BLaER1 (cell line): ENCODE data around the gene ARAP1.
A peak's percentile ranks its signal among the peaks of the same experiment; 100 is the strongest.

Experiments used
- H3K27ac ChIP-seq: shearing (Covaris generic); formaldehyde crosslinking; 2 replicates; pipeline ENCODE4 v1.8.1; 2022
- H3K27me3 ChIP-seq: shearing (Covaris generic); formaldehyde crosslinking; 2 replicates; pipeline ENCODE4 v1.8.1; 2022
- H3K36me3 ChIP-seq: shearing (Covaris generic); formaldehyde crosslinking; 2 replicates; pipeline ENCODE4 v1.8.1; 2022
- H3K4me1 ChIP-seq: shearing (Covaris generic); formaldehyde crosslinking; 2 replicates; pipeline ENCODE4 v1.8.1; 2022
- H3K4me2 ChIP-seq: shearing (Covaris generic); formaldehyde crosslinking; 2 replicates; pipeline ENCODE4 v1.8.1; 2022
- H3K4me3 ChIP-seq: shearing (Covaris generic); formaldehyde crosslinking; 2 replicates; pipeline ENCODE4 v1.8.1; 2022
- H3K9ac ChIP-seq: shearing (Covaris generic); formaldehyde crosslinking; 2 replicates; pipeline ENCODE4 v1.8.1; 2022
- H3K9me3 ChIP-seq: shearing (Covaris generic); formaldehyde crosslinking; 2 replicates; pipeline ENCODE4 v1.8.1; 2022
- H4K20me1 ChIP-seq: shearing (Covaris generic); formaldehyde crosslinking; 2 replicates; pipeline ENCODE4 v1.8.1; 2022
- Cebpa-rat ChIP-seq: shearing (Covaris generic); IDR thresholded peaks from 2 replicates; pipeline ENCODE4 v1.8.1; 2022

Gene ARAP1

DNA sequence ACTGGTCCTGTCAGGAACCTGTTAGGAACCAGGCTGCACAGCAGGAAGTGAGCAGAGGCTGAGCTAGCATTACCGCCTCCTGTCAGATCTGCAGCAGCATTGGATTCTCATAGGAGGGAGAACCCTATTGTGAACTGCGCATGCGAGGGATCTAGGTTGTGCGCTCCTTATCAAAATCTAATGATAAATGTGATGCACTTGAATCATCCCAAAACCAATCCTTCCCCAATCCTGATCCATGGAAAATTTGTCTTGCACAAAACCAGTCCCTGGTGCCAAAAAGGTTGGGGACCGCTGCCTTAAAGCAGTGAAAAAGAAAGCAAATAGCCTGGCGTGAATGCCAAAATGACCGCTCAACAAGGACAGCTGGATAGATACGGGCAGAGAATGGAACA lies 1.9 kb upstream of the ARAP1 start:
- H3K36me3 ChIP-seq = peaks cover 13% of the 10 kb centered on the region; the same call in 1 of the 2 replicates
- H3K4me2 ChIP-seq = 0 out of 2 replicates have a peak overlapping the region, but pooled peaks have one; percentile 98
- TF ChIP-seq Cebpa-rat = no peak
- H3K27ac ChIP-seq = no peak overlapping the region
- no peaks in the 10 kb centered on the region for H3K9me3 ChIP-seq
- H3K9ac ChIP-seq = no peak overlapping the region
- no peak overlapping the region for H3K4me3 ChIP-seq
- H3K27me3 ChIP-seq = no peaks in the 10 kb centered on the region
- peaks cover 45% of the 10 kb centered on the region for H3K4me1 ChIP-seq
- H4K20me1 ChIP-seq = peaks cover 15% of the 10 kb centered on the region

GRCh38 chr11:72753341-72754148 lies 1.3 kb upstream of the ARAP1 start:
- Histone ChIP-seq H3K4me3 (no peak overlapping the region), H4K20me1 (peaks cover 19% of the 10 kb centered on the region), H3K9me3 (no peaks in the 10 kb centered on the region), H3K4me1 (peaks cover 43% of the 10 kb centered on the region), H3K36me3 (peaks cover 13% of the 10 kb centered on the region; the same call in 1 of the 2 replicates), H3K4me2 (peak overlapping the region; percentile 98), H3K27ac (peak overlapping the region; percentile 80; the same call in 1 of the 2 replicates), H3K9ac (no peak overlapping the region), H3K27me3 (no peaks in the 10 kb centered on the region)
- no peak for TF ChIP-seq Cebpa-rat

DNA sequence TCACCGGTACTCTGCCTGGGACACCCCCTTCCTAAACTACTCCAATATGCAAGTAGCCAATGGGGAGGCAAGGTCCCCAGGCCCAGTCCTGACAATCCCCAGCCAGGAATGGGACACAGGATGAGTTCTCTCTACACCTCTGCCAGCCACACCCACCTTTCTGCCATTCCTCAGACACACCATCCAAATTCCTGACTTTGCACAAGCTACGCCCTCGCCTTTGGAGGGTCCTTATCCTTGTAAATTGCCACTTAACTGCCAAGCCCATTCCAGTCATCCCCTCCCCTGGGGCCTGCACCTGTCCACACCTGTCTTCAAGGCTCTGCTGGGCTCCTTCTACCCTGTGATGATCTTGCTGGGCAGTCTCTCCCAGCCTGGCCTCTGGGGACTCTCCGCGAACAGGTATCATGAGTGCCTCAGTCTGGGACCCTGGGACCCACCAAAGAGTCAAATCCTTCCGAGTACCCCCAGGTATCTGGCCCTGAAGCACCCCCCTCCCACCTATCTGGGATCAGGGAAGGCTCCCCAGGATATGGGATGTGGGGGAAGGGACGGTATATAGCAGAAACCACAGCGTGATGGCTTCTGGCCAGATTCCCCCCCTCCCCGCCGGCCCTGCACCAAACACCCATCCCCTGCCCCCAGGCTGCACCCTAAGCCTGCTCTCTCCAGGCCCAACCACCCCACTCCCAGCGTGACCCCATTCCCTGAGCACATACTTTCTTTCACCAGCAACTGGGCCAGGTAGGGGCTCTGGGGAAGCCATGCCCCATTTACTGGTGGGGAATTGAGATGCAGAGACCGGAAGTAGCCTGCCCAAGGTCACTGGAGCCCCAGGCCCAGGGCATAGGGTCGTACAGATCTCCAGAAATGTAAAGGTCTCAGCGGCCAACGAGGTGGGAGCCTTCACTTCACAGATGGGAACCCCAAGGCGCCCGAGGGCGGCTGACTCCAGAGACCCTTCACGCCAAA lies 806 bp downstream of the ARAP1 start:
- Histone ChIP-seq H3K4me1 (peaks cover 53% of the 10 kb centered on the region), H3K9ac (peak overlapping the region; percentile 85), H3K27ac (peak overlapping the region; percentile 80), H4K20me1 (peaks cover 33% of the 10 kb centered on the region), H3K36me3 (no peaks in the 10 kb centered on the region; the same call in 1 of the 2 replicates), H3K27me3 (no peaks in the 10 kb centered on the region), H3K4me3 (peak overlapping the region; percentile 83), H3K9me3 (no peaks in the 10 kb centered on the region), H3K4me2 (peak overlapping the region; percentile 98)
- no peak for TF ChIP-seq Cebpa-rat

- H3K36me3 ChIP-seq = no peaks in the 10 kb centered on the region; the same call in 1 of the 2 replicates
- peaks cover 60% of the 10 kb centered on the region for H3K4me1 ChIP-seq
- TF ChIP-seq Cebpa-rat = no peak
- H3K4me3 ChIP-seq = peak overlapping the region; percentile 83
- no peaks in the 10 kb centered on the region for H3K27me3 ChIP-seq
- no peaks in the 10 kb centered on the region for H3K9me3 ChIP-seq
- peaks cover 39% of the 10 kb centered on the region for H4K20me1 ChIP-seq
- no peak overlapping the region for H3K9ac ChIP-seq
- H3K4me2 ChIP-seq = peak overlapping the region; percentile 98
- no peak overlapping the region for H3K27ac ChIP-seq
Measured at GRCh38 chr11:72750556-72751115, 1.6 kb downstream of the ARAP1 start.

- no peak overlapping the region for H3K9ac ChIP-seq
- H3K27ac ChIP-seq = no peak overlapping the region
- H3K27me3 ChIP-seq = no peaks in the 10 kb centered on the region
- no peak for TF ChIP-seq Cebpa-rat
- peaks cover 44% of the 10 kb centered on the region for H4K20me1 ChIP-seq
- no peak overlapping the region for H3K4me3 ChIP-seq
- H3K9me3 ChIP-seq = no peaks in the 10 kb centered on the region
- peak overlapping the region; percentile 36; the same call in 1 of the 2 replicates for H3K4me2 ChIP-seq
- peaks cover 65% of the 10 kb centered on the region for H3K4me1 ChIP-seq
- no peaks in the 10 kb centered on the region for H3K36me3 ChIP-seq
Measured at GRCh38 chr11:72750086-72750485, 2.1 kb downstream of the ARAP1 start.

DNA sequence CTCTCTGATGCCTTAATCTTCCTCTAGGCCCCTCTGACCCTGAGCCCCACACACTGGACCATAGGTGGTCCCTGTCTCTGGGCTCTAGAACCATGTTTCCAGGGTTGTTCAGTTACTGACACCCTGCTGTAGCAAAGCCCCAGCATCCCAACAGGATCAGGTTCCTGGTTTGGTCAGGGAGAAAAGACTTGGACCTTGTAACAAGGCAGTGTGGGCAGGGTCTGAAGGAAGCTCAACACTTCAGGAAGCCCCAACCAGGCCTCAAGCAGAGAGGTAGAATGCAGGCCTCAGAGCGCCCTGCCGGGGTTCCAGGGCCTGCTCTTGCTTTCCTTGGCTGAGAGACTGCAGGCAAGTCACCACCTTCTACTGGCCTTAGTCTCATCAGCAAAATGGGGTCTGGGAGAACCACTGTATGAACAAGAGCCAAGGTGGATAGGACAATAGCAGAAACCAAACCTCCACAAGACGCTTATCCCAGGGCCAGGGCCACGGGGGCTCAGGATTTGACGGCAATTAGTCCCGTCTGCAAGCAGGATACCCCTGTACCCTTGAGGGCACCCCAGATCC lies 4.8 kb downstream of the ARAP1 start:
- H3K4me3 ChIP-seq = no peak overlapping the region
- peak overlapping the region; percentile 32; the same call in 1 of the 2 replicates for H3K9ac ChIP-seq
- H3K9me3 ChIP-seq = no peaks in the 10 kb centered on the region
- no peaks in the 10 kb centered on the region for H3K27me3 ChIP-seq
- H3K4me1 ChIP-seq = peaks cover 71% of the 10 kb centered on the region
- TF ChIP-seq Cebpa-rat = no peak
- peaks cover 70% of the 10 kb centered on the region for H4K20me1 ChIP-seq
- H3K36me3 ChIP-seq = no peaks in the 10 kb centered on the region
- H3K27ac ChIP-seq = peak overlapping the region; percentile 41; the same call in 1 of the 2 replicates
- no peak overlapping the region for H3K4me2 ChIP-seq

DNA sequence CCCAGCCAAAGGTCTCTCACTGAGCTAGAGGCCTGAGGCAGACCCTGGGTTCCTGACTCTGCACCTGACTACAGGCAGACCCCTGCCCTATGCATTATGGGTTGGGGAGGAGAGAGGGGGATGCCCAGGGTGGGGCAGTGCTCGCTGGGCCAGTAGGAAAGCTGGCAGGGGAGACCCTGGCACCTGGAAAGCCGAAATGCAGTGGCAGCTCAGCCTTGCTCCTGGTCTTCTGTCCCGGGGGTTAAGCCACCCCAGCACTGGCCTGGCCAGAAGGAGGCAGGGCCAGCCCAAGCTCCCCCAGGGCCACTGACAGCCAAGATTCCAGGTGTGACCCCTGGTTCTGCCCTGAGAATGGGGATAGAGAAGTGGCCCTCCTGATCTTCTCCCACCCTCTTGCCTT lies 5.4 kb downstream of the ARAP1 start:
- Histone ChIP-seq H3K36me3 (no peaks in the 10 kb centered on the region), H3K4me1 (peaks cover 74% of the 10 kb centered on the region), H3K27ac (peak overlapping the region; percentile 41; the same call in 1 of the 2 replicates), H4K20me1 (peaks cover 75% of the 10 kb centered on the region), H3K9me3 (no peaks in the 10 kb centered on the region), H3K4me2 (no peak overlapping the region), H3K4me3 (no peak overlapping the region), H3K27me3 (no peaks in the 10 kb centered on the region), H3K9ac (peak overlapping the region; percentile 32; the same call in 1 of the 2 replicates)
- no peak for TF ChIP-seq Cebpa-rat

GRCh38 chr11:72745925-72746550 lies 6.2 kb downstream of the ARAP1 start:
- Histone ChIP-seq H3K4me2 (0 out of 2 replicates have a peak overlapping the region, but pooled peaks have one; percentile 22), H4K20me1 (peaks cover 81% of the 10 kb centered on the region), H3K27ac (no peak overlapping the region), H3K36me3 (no peaks in the 10 kb centered on the region), H3K9me3 (no peaks in the 10 kb centered on the region), H3K27me3 (no peaks in the 10 kb centered on the region), H3K4me3 (no peak overlapping the region), H3K4me1 (peaks cover 74% of the 10 kb centered on the region), H3K9ac (no peak overlapping the region)
- TF ChIP-seq Cebpa-rat = no peak
